NCI-H524 treated with DMSO at 0.1 percent for 48 hours (cell line): ENCODE data around the gene KLHDC4.
"Not testable (repeated sequence)": the region's sequence is repeated elsewhere in the genome, so short reads cannot be mapped to it uniquely, and the experiment has no call there.

ENCODE experiments used
- DNase-seq: peaks from one replicate; lab custom pipeline; 2025; lab: John Stamatoyannopoulos, UW

The KLHDC4 gene

GRCh38 chr16:87684106-87684677 lies 81.6 kb downstream of the KLHDC4 start:
- no peak for DNase-seq

DNA sequence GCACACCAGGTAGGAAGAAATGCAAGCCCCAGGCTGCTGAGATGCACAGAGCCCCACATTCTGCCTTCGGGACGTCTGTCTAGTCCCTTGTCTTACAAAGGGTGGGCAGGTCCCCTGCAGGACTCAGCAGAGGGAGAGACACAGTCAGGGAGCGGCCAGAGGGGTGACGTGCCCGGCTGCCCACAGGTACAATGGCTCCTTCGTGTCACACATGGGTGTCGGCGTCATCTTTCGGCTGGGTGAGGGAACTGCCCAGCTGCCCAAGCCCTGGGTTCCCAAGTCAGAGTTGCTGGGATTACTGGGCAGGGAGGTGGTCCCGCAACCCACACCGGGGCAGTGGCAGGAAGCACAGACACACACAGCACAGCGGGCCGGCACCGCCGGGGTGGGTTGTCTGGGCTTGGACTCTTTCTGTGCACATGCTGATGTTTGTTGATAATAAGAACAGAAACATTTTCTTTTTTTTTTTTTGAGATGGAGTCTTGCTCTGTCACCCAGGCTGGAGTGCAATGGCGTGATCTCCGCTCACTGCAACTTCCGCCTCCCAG lies 82.9 kb downstream of the KLHDC4 start:
- no peak for DNase-seq

DNA sequence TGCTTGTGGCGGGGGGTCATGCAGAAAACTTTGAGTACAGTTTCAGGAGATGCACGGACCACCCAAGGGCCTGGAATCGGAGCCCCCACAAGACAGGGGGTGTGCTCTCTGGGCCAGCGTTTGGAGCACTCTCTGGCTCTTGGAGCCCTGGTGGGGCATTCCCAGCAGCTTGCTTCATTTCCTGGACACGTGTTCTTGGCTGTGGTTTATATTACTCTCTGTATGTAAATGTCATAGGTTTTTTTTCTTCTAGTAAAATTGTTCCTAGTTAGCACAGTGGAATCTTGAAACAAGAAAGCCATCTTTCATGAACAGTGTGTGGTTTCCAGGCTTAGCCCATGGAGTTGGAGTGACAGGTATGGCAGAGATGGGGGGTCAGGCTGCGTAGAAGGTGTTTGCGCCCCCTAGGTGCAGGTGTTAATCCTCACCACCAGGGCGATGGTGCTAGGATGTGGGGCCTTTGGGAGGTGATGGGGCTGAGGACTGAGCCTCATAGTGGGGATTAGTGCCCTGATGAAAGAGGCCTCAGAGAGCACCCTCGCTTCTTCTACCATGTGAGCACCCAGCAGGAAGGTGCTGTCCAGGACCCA lies 83.7 kb downstream of the KLHDC4 start:
- DNase-seq: no peak

DNA sequence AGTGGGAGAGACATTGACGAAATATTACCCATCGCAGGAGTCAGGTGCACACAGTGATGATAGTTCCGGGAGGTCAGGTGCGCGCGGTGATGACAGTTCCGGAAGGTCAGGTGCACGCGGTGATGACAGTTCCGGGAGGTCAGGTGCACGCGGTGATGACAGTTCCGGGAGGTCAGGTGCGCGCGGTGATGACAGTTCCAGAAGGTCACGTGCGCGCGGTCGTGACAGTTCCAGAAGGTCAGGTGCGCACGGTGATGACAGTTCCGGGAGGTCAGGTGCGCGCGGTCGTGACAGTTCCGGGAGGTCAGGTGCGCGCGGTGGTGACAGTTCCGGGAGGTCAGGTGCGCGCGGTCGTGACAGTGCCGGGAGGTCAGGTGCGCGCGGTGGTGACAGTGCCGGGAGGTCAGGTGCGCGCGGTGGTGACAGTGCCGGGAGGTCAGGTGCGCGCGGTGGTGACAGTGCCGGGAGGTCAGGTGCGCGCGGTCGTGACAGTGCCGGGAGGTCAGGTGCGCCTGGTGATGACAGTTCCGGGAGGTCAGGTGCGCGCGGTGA lies 84.7 kb downstream of the KLHDC4 start:
- not testable (repeated sequence) for DNase-seq

DNA sequence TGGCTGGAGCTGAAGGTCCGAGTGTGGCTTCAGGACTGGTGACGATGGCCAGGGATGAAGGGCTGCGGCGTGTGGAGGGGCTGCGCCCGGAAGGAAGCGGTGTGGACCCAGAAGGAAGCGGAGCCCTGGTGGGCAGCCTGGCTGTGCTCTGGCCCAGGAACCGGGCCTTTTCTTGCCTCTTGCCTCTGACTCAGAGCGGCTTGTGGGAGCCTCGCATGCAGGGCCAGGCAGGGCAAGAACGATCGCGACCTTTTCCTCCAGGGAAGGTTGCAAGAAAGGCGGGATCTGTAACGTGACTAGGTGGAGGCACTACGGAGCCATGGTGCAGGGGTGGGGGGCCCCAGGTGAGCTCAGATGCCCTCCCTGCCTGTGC lies 85.5 kb downstream of the KLHDC4 start:
- no peak for DNase-seq

DNA sequence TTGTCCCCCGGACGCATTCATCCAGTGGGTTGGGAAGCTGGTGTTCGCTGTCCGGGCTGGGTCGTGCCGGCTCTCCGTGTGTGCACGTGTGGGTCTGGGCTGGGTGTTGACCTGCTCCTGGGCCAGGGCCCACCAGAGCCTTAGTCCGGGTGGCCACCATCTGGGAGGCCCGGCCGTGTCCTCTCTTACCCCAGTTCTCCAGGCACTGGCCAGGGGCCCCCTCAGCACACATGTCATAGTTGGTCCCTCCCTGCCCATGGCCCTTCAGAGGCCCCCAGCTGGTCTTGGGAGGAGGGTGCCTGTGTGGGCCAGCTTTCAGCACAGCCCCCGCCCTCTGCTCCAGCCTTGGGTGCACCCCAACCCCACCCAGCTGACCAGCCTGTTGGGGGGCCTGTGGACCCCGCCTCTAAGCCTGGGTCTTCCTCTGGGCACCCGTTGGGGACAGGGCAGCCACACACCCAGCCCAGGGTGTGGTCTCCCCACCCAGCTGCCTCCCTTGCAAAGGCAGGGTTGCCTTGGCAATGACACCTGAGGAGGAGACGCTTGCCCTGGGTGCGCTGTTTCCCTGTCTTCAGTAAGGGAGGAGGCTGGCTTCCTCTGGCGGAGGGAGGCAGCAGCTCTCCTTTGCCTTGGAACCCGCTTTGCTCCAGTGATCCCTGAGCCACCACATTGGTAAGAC lies 86.1 kb downstream of the KLHDC4 start:
- DNase-seq: no peak

- no peak for DNase-seq
Observed at GRCh38 chr16:87678618-87679017, 87.2 kb downstream of the KLHDC4 start.

- no peak for DNase-seq
Observed at GRCh38 chr16:87677830-87678229, 88.0 kb downstream of the KLHDC4 start.

- no peak for DNase-seq
Observed at GRCh38 chr16:87675111-87675719, 90.6 kb downstream of the KLHDC4 start.

- no peak for DNase-seq
Observed at GRCh38 chr16:87674419-87674818, 91.4 kb downstream of the KLHDC4 start.

GRCh38 chr16:87671715-87672270 lies 94.0 kb downstream of the KLHDC4 start:
- no peak for DNase-seq

DNA sequence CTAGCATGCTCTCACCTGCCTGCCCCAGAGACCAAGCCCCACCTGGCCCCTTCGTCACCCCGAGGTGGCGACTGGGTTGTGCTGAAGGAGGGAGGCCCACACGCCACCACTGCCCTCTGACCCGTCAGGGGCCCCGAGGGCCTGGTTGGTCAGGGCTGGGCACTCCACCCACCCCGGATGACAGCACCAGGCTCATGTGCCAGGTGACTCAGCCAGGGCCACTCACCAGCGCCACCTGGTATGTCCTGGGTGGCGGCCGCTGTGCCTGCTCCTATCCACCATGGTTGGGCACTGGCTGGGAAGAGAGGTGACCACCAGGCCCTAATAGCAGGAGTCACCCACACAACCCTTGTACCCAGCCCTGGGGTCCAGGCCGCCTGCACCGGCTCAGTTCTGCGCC lies 94.6 kb downstream of the KLHDC4 start:
- DNase-seq: no peak

GRCh38 chr16:87669672-87670071 lies 96.1 kb downstream of the KLHDC4 start:
- DNase-seq: no peak

GRCh38 chr16:87667946-87668345 lies 97.8 kb downstream of the KLHDC4 start:
- DNase-seq: no peak

DNA sequence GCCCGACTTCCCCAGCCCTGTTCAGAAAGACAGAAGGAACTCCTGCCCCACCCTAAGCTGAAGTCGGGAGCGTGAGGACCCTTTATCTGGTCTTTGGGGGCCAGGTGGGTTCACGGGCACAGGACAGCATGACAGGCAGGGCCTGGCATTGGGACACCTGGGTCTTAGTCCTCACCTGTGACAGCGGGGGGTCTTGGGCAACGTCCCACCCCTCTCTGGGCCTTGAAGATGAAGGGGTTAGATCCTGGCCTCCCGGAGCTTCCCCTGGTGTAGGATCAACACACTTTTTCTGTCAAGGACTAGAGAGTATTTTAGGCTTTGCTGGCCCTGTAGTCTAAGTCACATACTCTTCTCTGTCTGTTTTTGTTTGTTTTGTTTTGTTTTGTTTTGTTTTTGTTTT lies 98.3 kb downstream of the KLHDC4 start:
- no peak for DNase-seq

DNA sequence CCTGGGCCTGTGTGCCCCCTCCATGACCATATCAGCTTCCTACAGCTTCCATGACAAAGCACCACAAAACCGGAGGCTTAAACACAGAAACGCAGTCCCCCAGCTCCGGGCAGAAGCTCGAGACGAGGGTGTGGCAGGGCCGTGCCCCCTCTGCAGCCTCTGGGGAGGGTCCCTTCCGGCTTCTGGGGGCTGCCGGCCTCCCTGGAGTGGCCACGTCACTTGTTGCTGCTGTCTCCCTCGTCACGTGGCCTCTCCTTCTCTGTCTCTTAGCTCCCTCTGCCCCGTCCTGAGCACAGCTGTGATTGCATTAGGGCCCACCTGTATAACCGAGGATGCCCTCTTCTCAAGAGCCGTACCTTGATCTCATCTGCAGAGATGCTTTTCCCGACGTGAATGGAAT lies 98.9 kb downstream of the KLHDC4 start:
- no peak for DNase-seq

DNA sequence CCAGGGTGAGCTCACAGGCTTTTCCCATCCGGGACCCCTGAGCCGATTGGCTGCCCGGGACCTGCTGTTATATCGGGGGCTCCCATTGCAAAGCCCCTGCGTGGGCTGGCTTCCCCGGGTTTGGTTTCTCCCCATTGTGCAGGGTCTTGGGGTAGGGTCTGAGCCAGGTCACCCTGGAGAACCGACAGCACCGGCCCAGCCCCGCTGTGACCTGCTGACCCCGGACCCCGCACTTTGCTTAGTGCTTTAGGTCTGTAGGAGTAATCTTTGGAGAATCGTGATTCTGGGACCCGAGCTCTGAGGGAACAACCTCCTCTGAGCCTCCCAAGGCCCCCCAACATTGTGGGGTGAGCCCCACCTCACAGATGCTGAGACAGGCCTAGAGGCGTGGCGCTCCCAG lies 100.6 kb downstream of the KLHDC4 start:
- DNase-seq: no peak

- no peak for DNase-seq
Observed at GRCh38 chr16:87664792-87665191, 101.0 kb downstream of the KLHDC4 start.

DNA sequence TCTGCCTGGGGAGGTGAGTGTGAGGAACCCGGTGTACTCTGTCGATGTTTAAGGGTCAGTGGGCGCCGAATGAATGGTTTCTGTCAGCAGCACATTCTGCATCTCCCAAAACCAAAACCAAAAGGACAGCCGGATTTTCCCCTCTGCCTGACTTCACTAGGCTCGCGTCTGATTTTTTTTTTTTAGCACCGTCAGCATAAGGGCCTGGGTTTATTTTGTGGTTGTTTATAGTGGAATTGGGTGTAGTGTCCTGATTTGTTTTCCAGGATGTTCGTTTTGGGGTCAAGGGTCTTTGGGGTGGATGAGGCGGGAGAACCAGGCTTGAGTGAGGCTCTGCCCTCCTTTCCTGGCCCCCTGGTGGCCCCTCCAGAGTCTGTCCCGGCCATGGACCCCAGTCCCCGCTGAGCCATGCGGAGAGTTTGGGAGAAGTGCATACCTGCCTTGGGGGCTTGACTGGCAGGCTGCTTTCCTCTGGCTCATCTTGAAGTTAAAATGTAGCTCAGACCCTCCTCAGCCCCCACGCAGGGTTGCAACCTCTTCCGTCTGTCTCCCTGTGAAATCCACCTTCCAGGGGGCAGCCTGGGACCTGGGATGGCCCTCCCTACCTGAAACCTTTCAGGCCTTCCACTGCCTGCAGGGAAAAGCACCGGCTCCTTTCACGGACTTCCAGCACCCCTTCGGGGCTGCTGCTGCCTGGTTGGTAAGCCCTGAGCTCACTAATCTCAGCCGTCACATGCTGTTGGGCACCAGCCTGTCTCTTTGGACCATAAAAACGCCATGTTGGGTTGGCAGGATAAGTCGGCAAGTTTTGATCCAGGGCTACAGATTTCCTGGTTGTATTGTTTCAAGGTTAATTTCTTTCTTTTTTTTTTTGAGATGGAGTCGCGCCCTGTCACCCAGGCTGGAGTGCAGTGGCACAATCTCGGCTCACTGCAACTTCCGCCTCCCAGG lies 103.3 kb downstream of the KLHDC4 start:
- DNase-seq: no peak

GRCh38 chr16:87661561-87661960 lies 104.2 kb downstream of the KLHDC4 start:
- DNase-seq: no peak

GRCh38 chr16:87658564-87659225 lies 107.1 kb downstream of the KLHDC4 start:
- peak; percentile 64 for DNase-seq
